HCT116 (cell line): Measurements from ENCODE around the gene UBE2H. TPM values are rescaled to one million over a fixed set of nuclear protein-coding genes. Genes with fewer than 3 reads are reported as not detected.

Experiments used
- ATAC-seq: fragments of 200-7000 bp; cut with Tn5 transposase; 2 replicates; pipeline ENCODE4 v1.9.1; 2020; ENCODE audit warnings: mild to moderate bottlenecking, moderate library complexity
- BruUV-seq: library from RNA; stranded (reverse); fragments of 400-500 nt; replicated peaks from 2 replicates; lab custom pipeline; 2021; lab: Mats Ljungman, UMichigan
- CTCF ChIA-PET: fragments of 300-600 bp; sonication (Branson Sonifier 250); formaldehyde crosslinking; loops from one replicate; lab custom pipeline; 2021; ENCODE audit warnings: antibody characterized with exemption; lab: Charles Lee
- POLR2A ChIA-PET: fragments of 300-600, 350-600 bp; sonication (Branson Sonifier 250); formaldehyde crosslinking; loops from one replicate; lab custom pipeline; 2021; ENCODE audit warnings: antibody characterized with exemption; lab: Charles Lee
- RAD21 ChIA-PET, 2 experiments: fragments of 300-600 bp; sonication (Branson Sonifier 250); formaldehyde crosslinking; loops; one replicate each; lab custom pipeline; 2023; ENCODE audit warnings: low total read pairs in 2 of 2; ENCODE audit not compliant: uncharacterized antibody in 2 of 2, unreplicated experiment in 2 of 2, low non-redundant PET in 1 of 2; lab: Charles Lee
- DNase-seq: peaks from one replicate; pipeline ENCODE4 v3.0.0-alpha.2; 2010; ENCODE audit warnings: low read depth, low spot score
- H2AFZ ChIP-seq: fragments of 200-600 bp; shearing (Covaris generic), sonication (generic); 2 replicates; pipeline ENCODE4 v1.6.1; 2017; ENCODE audit warnings: low read depth, mixed run types, mixed read lengths, antibody characterized with exemption, low read length; ENCODE audit not compliant: poor library complexity, severe bottlenecking
- H3K27ac ChIP-seq: 2 replicates; pipeline ENCODE4 v1.5.1; 2012; ENCODE audit warnings: low read depth, low read length
- H3K27me3 ChIP-seq: fragments of 200-600 bp; sonication (generic); 2 replicates; pipeline ENCODE4 v1.6.1; 2016; ENCODE audit warnings: mixed run types, low read length, mixed read lengths; ENCODE audit not compliant: insufficient read depth
- H3K36me3 ChIP-seq, 2 experiments: fragments of 200-500 bp in 1 of 2; fragments of 200-600 bp in 1 of 2; sonication (Bioruptor generic) in 1 of 2; sonication (generic) in 1 of 2; 2 replicates each; pipeline versions ENCODE4 v1.5.1 to v1.6.1; 2014 to 2016; ENCODE audit warnings: low read length in 2 of 2, inconsistent platforms in 1 of 2, mixed read lengths in 1 of 2, mixed run types in 1 of 2; ENCODE audit not compliant: insufficient read depth in 2 of 2, control insufficient read depth in 1 of 2
- H3K4me1 ChIP-seq, 2 experiments: fragments of 200-600 bp in 1 of 2; sonication (generic) in 1 of 2; 2 replicates each; pipeline versions ENCODE4 v1.5.1 to v1.6.1; 2012 to 2017; ENCODE audit warnings: low read length in 2 of 2, inconsistent platforms in 1 of 2, mild to moderate bottlenecking in 1 of 2, mixed read lengths in 1 of 2, mixed run types in 1 of 2, moderate library complexity in 1 of 2; ENCODE audit not compliant: insufficient read depth in 2 of 2, control insufficient read depth in 1 of 2
- H3K4me2 ChIP-seq: fragments of 200-600 bp; sonication (generic); 2 replicates; pipeline ENCODE4 v1.6.1; 2017; ENCODE audit warnings: mixed run types, low read length, mixed read lengths
- H3K4me3 ChIP-seq, 2 experiments: fragments of 200-600 bp in 1 of 2; sonication (generic) in 1 of 2; replicated peaks in 1 of 2; 2 replicates each; pipeline ENCODE4 v1.5.1; 2011 to 2016; ENCODE audit warnings: low read length in 2 of 2, control low read depth in 1 of 2, low read depth in 1 of 2, mild to moderate bottlenecking in 1 of 2, mixed read lengths in 1 of 2, mixed run types in 1 of 2
- H3K79me2 ChIP-seq: fragments of 200-600 bp; sonication (generic); 2 replicates; pipeline ENCODE4 v1.6.1; 2017; ENCODE audit warnings: mild to moderate bottlenecking, mixed run types, low read length, moderate library complexity, mixed read lengths; ENCODE audit not compliant: insufficient read depth
- H3K9ac ChIP-seq: fragments of 200-600 bp; sonication (generic); 2 replicates; pipeline ENCODE4 v1.6.1; 2016; ENCODE audit warnings: low read length, mixed read lengths
- H3K9me2 ChIP-seq: fragments of 200-600 bp; sonication (generic), shearing (Covaris generic); 2 replicates; pipeline ENCODE4 v1.6.1; 2017; ENCODE audit warnings: mixed run types, mild to moderate bottlenecking, moderate library complexity; ENCODE audit not compliant: insufficient read depth
- H3K9me3 ChIP-seq, 2 experiments: fragments of 200-500 bp in 1 of 2; fragments of 200-600 bp in 1 of 2; sonication (Bioruptor generic) in 1 of 2; sonication (generic) in 1 of 2; 2 replicates each; pipeline ENCODE4 v1.6.1; 2014 to 2017; ENCODE audit warnings: low read length in 2 of 2, mixed read lengths in 2 of 2, inconsistent platforms in 1 of 2, low read depth in 1 of 2, mild to moderate bottlenecking in 1 of 2, mixed run types in 1 of 2, moderate library complexity in 1 of 2; ENCODE audit not compliant: control insufficient read depth in 1 of 2, insufficient read depth in 1 of 2
- H4K20me1 ChIP-seq: fragments of 200-600 bp; sonication (generic), shearing (Covaris generic); 2 replicates; pipeline ENCODE4 v1.6.1; 2017; ENCODE audit warnings: mixed run types, mild to moderate bottlenecking, moderate library complexity; ENCODE audit not compliant: insufficient read depth
- ATF3 ChIP-seq: IDR thresholded peaks from 2 replicates; pipeline ENCODE4 v1.6.1; 2012
- CBX3 ChIP-seq: IDR thresholded peaks from 2 replicates; pipeline ENCODE4 v1.6.1; 2012; ENCODE audit warnings: low read depth
- CEBPB ChIP-seq: IDR thresholded peaks from 2 replicates; pipeline ENCODE4 v1.6.1; 2012; ENCODE audit warnings: low read depth
- CTCF ChIP-seq, 3 experiments: fragments of 200-600 bp in 1 of 3; sonication (generic) in 1 of 3; IDR thresholded peaks in 2 of 3; conservative IDR thresholded peaks in 1 of 3; 2 replicates each; pipeline ENCODE4 v1.5.1; 2012 to 2017; ENCODE audit warnings: low read depth in 2 of 3, low read length in 2 of 3, antibody characterized with exemption in 1 of 3, borderline replicate concordance in 1 of 3, control low read depth in 1 of 3, mild to moderate bottlenecking in 1 of 3, mixed read lengths in 1 of 3, mixed run types in 1 of 3, moderate library complexity in 1 of 3; ENCODE audit not compliant: insufficient read depth in 1 of 3
- EGR1 ChIP-seq: IDR thresholded peaks from 2 replicates; pipeline ENCODE4 v1.6.1; 2012; ENCODE audit warnings: low read depth
- EZH2phosphoT487 ChIP-seq: fragments of 200-600 bp; IDR thresholded peaks from 2 replicates; pipeline ENCODE4 v1.6.1; 2018; ENCODE audit warnings: antibody characterized with exemption, borderline replicate concordance
- FOSL1 ChIP-seq: IDR thresholded peaks from 2 replicates; pipeline ENCODE4 v1.6.1; 2012; ENCODE audit warnings: low read depth
- JUND ChIP-seq: IDR thresholded peaks from 2 replicates; pipeline ENCODE4 v1.6.1; 2012
- POLR2A ChIP-seq: IDR thresholded peaks from 2 replicates; pipeline ENCODE4 v1.7.0; 2011; ENCODE audit warnings: borderline replicate concordance; ENCODE audit not compliant: insufficient read depth, insufficient read length; ENCODE audit errors: extremely low read depth
- POLR2AphosphoS5 ChIP-seq: IDR thresholded peaks from 2 replicates; pipeline ENCODE4 v1.6.1; 2011; ENCODE audit warnings: mild to moderate bottlenecking, low read depth, low read length, moderate library complexity
- RAD21 ChIP-seq: IDR thresholded peaks from 2 replicates; pipeline ENCODE4 v1.6.1; 2012; ENCODE audit warnings: low read depth, mild to moderate bottlenecking
- REST ChIP-seq: IDR thresholded peaks from 2 replicates; pipeline ENCODE4 v1.6.1; 2012; ENCODE audit warnings: low read depth
- SIN3A ChIP-seq: IDR thresholded peaks from 2 replicates; pipeline ENCODE4 v1.6.1; 2012; ENCODE audit warnings: low read depth
- SP1 ChIP-seq: IDR thresholded peaks from 2 replicates; pipeline ENCODE4 v1.6.1; 2012; ENCODE audit warnings: low read depth
- SRF ChIP-seq: IDR thresholded peaks from 2 replicates; pipeline ENCODE4 v1.6.1; 2012; ENCODE audit warnings: low read depth
- TCF7L2 ChIP-seq: IDR thresholded peaks from 2 replicates; pipeline ENCODE4 v1.7.0; 2011; ENCODE audit warnings: borderline replicate concordance, inconsistent platforms; ENCODE audit not compliant: insufficient read depth, insufficient read length; ENCODE audit errors: extremely low read depth
- YY1 ChIP-seq: IDR thresholded peaks from 2 replicates; pipeline ENCODE4 v1.6.1; 2011; ENCODE audit warnings: low read length, low read depth, moderate library complexity, mild to moderate bottlenecking; ENCODE audit not compliant: insufficient replicate concordance; ENCODE audit errors: extremely low read depth
- ZBTB33 ChIP-seq: IDR thresholded peaks from 2 replicates; pipeline ENCODE4 v1.6.1; 2011; ENCODE audit warnings: mild to moderate bottlenecking, low read length, moderate library complexity; ENCODE audit not compliant: insufficient replicate concordance; ENCODE audit errors: extremely low read depth
- ZFX ChIP-seq: fragments of 450-650 bp; IDR thresholded peaks from 2 replicates; pipeline ENCODE4 v1.6.1; 2017
- intact Hi-C: fragments of 100-400 bp; cut with micrococcal nuclease; formaldehyde crosslinking; loops from 2 replicates; pipeline ENCODE4 v1.10.0; 2022
- total RNA-seq: library from RNA; stranded (reverse); gene quantifications from one replicate; pipeline ENCODE4 v1.2.1, GENCODE V29; 2021; ENCODE audit not compliant: unreplicated experiment

The UBE2H gene
- total RNA-seq, 1 experiment from 2014 or later, result 117 TPM

GRCh38 chr7:129797214-129797789 lies 155.5 kb downstream of the UBE2H start:
- Histone ChIP-seq H3K79me2 (no peaks in the 10 kb centered on the region), H3K27me3 (no peaks in the 10 kb centered on the region), H2AFZ (no peak overlapping the region), H3K9me3 (no peaks in the 10 kb centered on the region), H3K4me3 (no peak overlapping the region)
- no peak for DNase-seq
- RAD21 ChIA-PET, result no interaction called here
- CTCF ChIA-PET, result no interaction called here
- POLR2A ChIA-PET, result no interaction called here
- TF ChIP-seq POLR2AphosphoS5, result no peak
- TF ChIP-seq CEBPB, result no peak
- no peak for TF ChIP-seq ZFX
- no peak for TF ChIP-seq FOSL1
- TF ChIP-seq EGR1, result no peak
- no peak for TF ChIP-seq POLR2A
- TF ChIP-seq TCF7L2, result no peak
- no peak for TF ChIP-seq REST
- TF ChIP-seq CTCF (IDR thresholded peaks at IDR 0.05 in 2 of 3, conservative IDR thresholded peaks at IDR 0.05 in 1 of 3; ENCODE audit: borderline replicate concordance in 1 of 3, insufficient read depth in 1 of 3, low read depth in 2 of 3, low read length in 2 of 3), result no peak
- TF ChIP-seq SP1, result no peak
- no peak for TF ChIP-seq RAD21
- no peak for TF ChIP-seq EZH2phosphoT487
- no peak for TF ChIP-seq SRF
- TF ChIP-seq YY1, result no peak
- no peak for TF ChIP-seq CBX3
- no peak for TF ChIP-seq JUND
- no peak for TF ChIP-seq SIN3A
- TF ChIP-seq ZBTB33, result no peak
- no peak for TF ChIP-seq ATF3
- TF ChIP-seq, all 23 proteins: peak for 0
- BruUV-seq, result no TSS peak
- no peaks in the 10 kb centered on the region for H4K20me1 ChIP-seq
- no peaks in the 10 kb centered on the region for H3K9me2 ChIP-seq
- no peak overlapping the region for H3K9ac ChIP-seq
- intact Hi-C loops, result no loop called here
- no peak for ATAC-seq
- no peak overlapping the region for H3K4me2 ChIP-seq
- H3K4me1 ChIP-seq, result no peaks in the 10 kb centered on the region
- no peaks in the 10 kb centered on the region for H3K36me3 ChIP-seq
- H3K27ac ChIP-seq, result no peak overlapping the region
